ENCODE data around the gene SST.

SST gene

DNA sequence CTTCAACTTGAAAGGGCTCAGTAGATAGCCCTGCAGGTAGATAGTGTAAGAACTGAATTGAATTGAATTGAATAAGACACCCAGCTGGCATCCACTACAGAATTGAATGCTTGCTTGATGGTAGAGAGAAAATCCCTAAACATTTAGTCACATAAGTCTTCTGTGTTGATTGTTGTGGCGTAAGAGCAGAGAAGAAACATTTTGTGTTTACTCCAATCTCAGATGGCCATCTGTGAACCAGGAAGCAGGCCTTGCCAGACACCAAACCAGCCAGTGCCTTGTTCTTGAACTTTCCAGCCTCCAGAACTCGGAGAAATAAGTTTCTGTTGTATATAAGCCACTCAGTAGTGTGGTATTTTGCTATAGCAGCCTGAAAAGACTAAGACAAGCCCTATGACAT, 43.6 kb downstream of the SST start:
- Histone ChIP-seq H3K27ac (ENCODE audit: low read depth, low read length) (no peak overlapping the region), H3K4me3 (ENCODE audit: low read depth, low read length) (no peak overlapping the region), H3K9me3 (ENCODE audit: control insufficient read depth, insufficient read depth, low read length) (no peaks in the 10 kb centered on the region), H3K9ac (ENCODE audit: low read depth, low read length) (no peak overlapping the region), H3K27me3 (ENCODE audit: control insufficient read depth, insufficient read depth, low read length) (peaks cover 28% of the 10 kb centered on the region), H3K36me3 (ENCODE audit: control insufficient read depth, insufficient read depth, low read length) (no peaks in the 10 kb centered on the region), H3K4me1 (ENCODE audit: control insufficient read depth, insufficient read depth, low read length) (peaks cover 9% of the 10 kb centered on the region)

DNA sequence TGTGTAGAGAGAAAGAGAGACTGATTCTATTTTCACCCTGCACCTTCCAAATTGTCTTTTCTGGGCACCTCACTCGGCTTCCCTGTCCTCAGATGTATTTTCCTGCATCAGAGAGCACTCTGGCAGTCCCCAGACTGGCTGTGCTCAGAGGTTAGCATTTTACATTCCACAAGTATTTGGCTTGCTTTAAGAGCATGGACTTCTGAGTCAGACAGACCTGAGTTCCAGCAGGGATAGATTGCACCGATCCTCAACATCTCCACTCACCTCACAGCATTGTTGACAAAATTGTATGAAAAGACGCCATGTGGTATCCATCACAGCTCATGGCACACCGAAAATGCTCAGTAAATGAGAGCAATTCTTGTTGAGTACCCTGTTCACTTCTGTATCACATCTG, 45.6 kb downstream of the SST start:
- no peak overlapping the region for H3K4me3 ChIP-seq (ENCODE audit: low read depth, low read length)
- peaks cover 20% of the 10 kb centered on the region for H3K4me1 ChIP-seq (ENCODE audit: control insufficient read depth, insufficient read depth, low read length)
- no peak overlapping the region for H3K27ac ChIP-seq (ENCODE audit: low read depth, low read length)
- H3K9me3 ChIP-seq (ENCODE audit: control insufficient read depth, insufficient read depth, low read length) = no peaks in the 10 kb centered on the region
- H3K27me3 ChIP-seq (ENCODE audit: control insufficient read depth, insufficient read depth, low read length) = peaks cover 47% of the 10 kb centered on the region
- no peak overlapping the region for H3K9ac ChIP-seq (ENCODE audit: low read depth, low read length)
- no peaks in the 10 kb centered on the region for H3K36me3 ChIP-seq (ENCODE audit: control insufficient read depth, insufficient read depth, low read length)

DNA sequence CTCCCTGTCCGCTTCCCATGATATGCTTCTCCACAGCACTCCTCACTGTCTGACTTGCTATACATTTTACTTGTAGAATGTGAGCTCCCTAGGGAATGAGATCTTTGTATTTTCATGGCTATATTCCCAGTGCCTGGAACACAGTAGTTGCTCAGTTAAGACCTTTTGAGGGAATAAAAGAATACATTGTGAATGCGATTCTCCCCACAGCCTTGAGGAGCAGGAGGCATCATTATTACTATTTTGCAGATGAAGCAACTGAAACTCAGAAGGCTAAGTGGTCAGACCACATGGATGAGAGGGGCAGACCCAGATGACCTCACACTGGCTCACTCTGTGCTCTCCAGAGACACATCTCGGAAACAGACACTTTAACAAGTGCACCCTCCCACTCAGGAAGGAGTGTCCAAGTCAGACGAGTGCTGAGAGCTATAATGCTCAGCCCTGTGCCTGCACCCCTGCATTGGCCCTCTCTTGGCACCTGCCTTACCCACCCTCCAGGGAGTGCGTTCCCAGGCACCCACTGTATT, 46.8 kb downstream of the SST start:
- H3K4me1 ChIP-seq (ENCODE audit: control insufficient read depth, insufficient read depth, low read length) = peaks cover 29% of the 10 kb centered on the region
- H3K36me3 ChIP-seq (ENCODE audit: control insufficient read depth, insufficient read depth, low read length) = no peaks in the 10 kb centered on the region
- peaks cover 52% of the 10 kb centered on the region for H3K27me3 ChIP-seq (ENCODE audit: control insufficient read depth, insufficient read depth, low read length)
- no peaks in the 10 kb centered on the region for H3K9me3 ChIP-seq (ENCODE audit: control insufficient read depth, insufficient read depth, low read length)
- H3K27ac ChIP-seq (ENCODE audit: low read depth, low read length) = no peak overlapping the region
- no peak overlapping the region for H3K4me3 ChIP-seq (ENCODE audit: low read depth, low read length)
- no peak overlapping the region for H3K9ac ChIP-seq (ENCODE audit: low read depth, low read length)

DNA sequence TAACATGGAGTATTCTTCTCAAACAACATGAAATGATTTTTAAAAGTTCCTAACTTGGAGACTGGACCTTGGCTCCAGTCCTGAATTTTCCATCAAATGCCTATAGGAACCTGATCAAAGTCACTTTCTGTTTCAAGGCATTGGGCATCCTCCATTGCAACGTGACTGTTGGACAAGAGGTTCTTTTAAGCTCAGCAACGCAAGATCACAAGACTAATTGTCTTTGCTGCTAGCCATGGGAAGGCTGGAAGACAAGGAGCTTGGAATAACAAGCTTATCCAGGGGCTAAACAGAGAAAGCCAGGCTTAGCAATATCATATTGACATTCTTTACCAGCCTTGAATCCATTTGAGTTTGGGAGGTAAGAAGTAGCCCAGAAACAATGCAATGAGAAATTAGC, 48.3 kb downstream of the SST start:
- H3K27me3 ChIP-seq (ENCODE audit: control insufficient read depth, insufficient read depth, low read length) = peaks cover 67% of the 10 kb centered on the region
- no peak overlapping the region for H3K9ac ChIP-seq (ENCODE audit: low read depth, low read length)
- H3K27ac ChIP-seq (ENCODE audit: low read depth, low read length) = no peak overlapping the region
- peaks cover 38% of the 10 kb centered on the region for H3K4me1 ChIP-seq (ENCODE audit: control insufficient read depth, insufficient read depth, low read length)
- H3K9me3 ChIP-seq (ENCODE audit: control insufficient read depth, insufficient read depth, low read length) = no peaks in the 10 kb centered on the region
- H3K36me3 ChIP-seq (ENCODE audit: control insufficient read depth, insufficient read depth, low read length) = no peaks in the 10 kb centered on the region
- H3K4me3 ChIP-seq (ENCODE audit: low read depth, low read length) = no peak overlapping the region

DNA sequence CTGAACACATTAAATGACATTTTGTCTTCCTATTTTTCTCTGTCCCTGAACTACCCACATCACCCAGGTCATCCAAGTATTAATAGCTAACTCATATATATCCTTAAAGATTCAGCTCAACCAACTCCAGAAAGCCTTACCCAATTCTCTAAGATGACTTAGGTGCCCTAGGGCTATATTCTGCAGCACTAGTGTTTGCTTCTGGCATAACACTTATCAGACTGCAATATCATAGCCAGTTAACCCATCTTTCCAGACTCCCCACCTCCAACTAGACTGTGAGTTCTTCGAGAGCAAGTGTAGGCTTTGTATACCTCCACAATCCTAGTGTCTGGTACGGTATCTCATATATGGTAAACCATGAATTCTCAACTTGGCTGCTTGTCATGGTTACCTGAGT, 50.7 kb downstream of the SST start:
- Histone ChIP-seq H3K4me1 (ENCODE audit: control insufficient read depth, insufficient read depth, low read length) (peaks cover 38% of the 10 kb centered on the region), H3K9ac (ENCODE audit: low read depth, low read length) (no peak overlapping the region), H3K4me3 (ENCODE audit: low read depth, low read length) (no peak overlapping the region), H3K9me3 (ENCODE audit: control insufficient read depth, insufficient read depth, low read length) (no peaks in the 10 kb centered on the region), H3K27ac (ENCODE audit: low read depth, low read length) (no peak overlapping the region), H3K36me3 (ENCODE audit: control insufficient read depth, insufficient read depth, low read length) (no peaks in the 10 kb centered on the region), H3K27me3 (ENCODE audit: control insufficient read depth, insufficient read depth, low read length) (peaks cover 76% of the 10 kb centered on the region)

Measured in HUES48 (cell line).